Tibial nerve (tissue), 4 donors: ENCODE measurements around the gene ENDOV. TPM values are rescaled to one million over a fixed set of nuclear protein-coding genes. Genes with fewer than 3 reads are reported as not detected.
A peak's percentile ranks its signal among the peaks of the same experiment; 100 is the strongest.

Experiments
- DNase-seq, 2 donors: peaks; one replicate each; pipeline ENCODE4 v3.0.0-alpha.2; 2019; ENCODE audit warnings: low spot score in 2 of 2
- H3K27ac ChIP-seq, 4 donors: fragments of 200-600 bp; sonication (generic) in 3 of 4; one replicate each; pipeline ENCODE4 v1.5.1; 2017 to 2019; ENCODE audit warnings: mild to moderate bottlenecking in 1 of 4
- H3K27me3 ChIP-seq, 2 donors: fragments of 200-600 bp; sonication (generic) in 1 of 2; one replicate each; pipeline versions ENCODE4 v1.5.1 to v1.6.0; 2017 to 2019
- H3K36me3 ChIP-seq, 3 donors: fragments of 200-600 bp; sonication (generic); one replicate each; pipeline ENCODE4 v1.5.1; 2018 to 2019
- H3K4me1 ChIP-seq, 4 donors: fragments of 200-600 bp; sonication (generic) in 3 of 4; one replicate each; pipeline ENCODE4 v1.5.1; 2017 to 2019
- H3K4me3 ChIP-seq, 4 donors: fragments of 200-600 bp; sonication (generic) in 3 of 4; one replicate each; pipeline ENCODE4 v1.5.1; 2017 to 2019; ENCODE audit warnings: mild to moderate bottlenecking in 1 of 4, moderate library complexity in 1 of 4
- H3K9me3 ChIP-seq, 4 donors: fragments of 200-600 bp; sonication (generic) in 3 of 4; one replicate each; pipeline ENCODE4 v1.5.1; 2017 to 2019
- CTCF ChIP-seq, 5 experiments: fragments of 200-600 bp in 3 of 5; fragments of 450-650 bp in 2 of 5; sonication (generic) in 3 of 5; IDR thresholded peaks; one replicate each; pipeline ENCODE4 v1.5.1; 2016 to 2019; ENCODE audit warnings: antibody characterized with exemption in 5 of 5, mild to moderate bottlenecking in 3 of 5, moderate library complexity in 2 of 5
- EP300 ChIP-seq, 2 donors: sonication (generic); formaldehyde crosslinking; IDR thresholded peaks; one replicate each; pipeline ENCODE4 v1.6.1; 2017; ENCODE audit warnings: antibody characterized with exemption in 2 of 2, mild to moderate bottlenecking in 1 of 2
- POLR2A ChIP-seq, 2 donors: fragments of 450-650 bp; IDR thresholded peaks; one replicate each; pipeline ENCODE4 v1.6.1; 2017; ENCODE audit warnings: antibody characterized with exemption in 2 of 2, mild to moderate bottlenecking in 2 of 2, moderate library complexity in 2 of 2
- WGBS, 2 donors: methylation state at CpG; one replicate each; pipeline ENCODE4 v1.1.5; 2018; 5-methylcytosine and 5-hydroxymethylcytosine counted together
- total RNA-seq, 4 donors: library from RNA; depleted of rRNA; stranded (reverse); fragments of >200 nt; gene quantifications; one replicate each; pipeline ENCODE4 v1.1.0, GENCODE V29; 2016

Gene ENDOV
- total RNA-seq, 4 donors from 2014 or later, result 9.8 to 30.3 (median 16.6) TPM

- WGBS, 2 donors, result 67 to 74% methylated on average over 15 of the region's 15 CpGs
- peak overlapping the region in 1 of 4 donors; percentile 99 for H3K27ac ChIP-seq
- peaks cover 0 to 36% (median 13%) of the 10 kb centered on the region in 4 donors for H3K4me1 ChIP-seq
- no peak overlapping the region for H3K4me3 ChIP-seq
- H3K27me3 ChIP-seq, result no peaks in the 10 kb centered on the region
- no peaks in the 10 kb centered on the region for H3K9me3 ChIP-seq
- no peaks in the 10 kb centered on the region for H3K36me3 ChIP-seq
- DNase-seq, result no peak
- TF ChIP-seq CTCF (IDR thresholded peaks at IDR 0.05), result no peak
- no peak for TF ChIP-seq EP300 (IDR thresholded peaks at IDR 0.05)
- no peak for TF ChIP-seq POLR2A (IDR thresholded peaks at IDR 0.05)
Observed at GRCh38 chr17:80457236-80457856, 42.4 kb downstream of the ENDOV start.

- TF ChIP-seq EP300 (IDR thresholded peaks at IDR 0.05), result no peak
- no peak for TF ChIP-seq CTCF (IDR thresholded peaks at IDR 0.05)
- no peak for TF ChIP-seq POLR2A (IDR thresholded peaks at IDR 0.05)
- DNase-seq, result no peak
- H3K9me3 ChIP-seq, result no peaks in the 10 kb centered on the region
- H3K27ac ChIP-seq, result no peak overlapping the region
- WGBS, 2 donors, result 91 to 92% methylated on average over 6 to 8 of the region's 8 CpGs
- H3K4me3 ChIP-seq, result no peak overlapping the region
- no peaks in the 10 kb centered on the region for H3K36me3 ChIP-seq
- no peaks in the 10 kb centered on the region for H3K27me3 ChIP-seq
- H3K4me1 ChIP-seq, result peaks cover 0 to 36% (median 13%) of the 10 kb centered on the region in 4 donors
Observed at GRCh38 chr17:80458016-80458415, 43.0 kb downstream of the ENDOV start.

DNA sequence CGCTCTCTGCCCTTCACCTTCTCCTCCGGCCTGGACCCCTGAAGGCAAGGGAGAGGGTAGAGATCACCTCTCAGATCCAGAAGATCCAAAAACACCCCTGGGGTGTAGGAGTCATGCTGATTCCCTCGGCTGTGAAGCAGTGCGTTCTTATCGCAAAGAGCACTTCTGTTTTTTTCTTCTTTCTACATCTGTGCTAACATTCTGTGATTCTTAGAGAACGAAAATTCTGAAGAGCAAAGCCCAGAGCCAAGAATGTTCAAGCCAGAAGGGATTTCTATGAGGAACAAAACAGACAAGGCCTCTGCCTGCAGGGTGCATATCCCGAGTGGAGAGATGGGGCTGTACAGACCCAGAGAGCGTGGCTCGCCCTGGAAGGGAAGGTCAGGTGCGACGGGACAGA, 44.3 kb downstream of the ENDOV start:
- TF ChIP-seq CTCF (IDR thresholded peaks at IDR 0.05) (no peak), POLR2A (IDR thresholded peaks at IDR 0.05) (no peak), EP300 (IDR thresholded peaks at IDR 0.05) (no peak)
- no peak for DNase-seq
- no peaks in the 10 kb centered on the region for H3K9me3 ChIP-seq
- no peak overlapping the region for H3K4me3 ChIP-seq
- no peaks in the 10 kb centered on the region for H3K36me3 ChIP-seq
- peaks cover 0 to 27% (median 10%) of the 10 kb centered on the region in 4 donors for H3K4me1 ChIP-seq
- no peaks in the 10 kb centered on the region for H3K27me3 ChIP-seq
- no peak overlapping the region for H3K27ac ChIP-seq
- WGBS, 2 donors, result 73 to 82% methylated on average over 11 of the region's 11 CpGs

GRCh38 chr17:80460429-80460834, 45.5 kb downstream of the ENDOV start:
- 44 to 51% methylated on average over 8 of the region's 8 CpGs for WGBS, 2 donors
- no peaks in the 10 kb centered on the region for H3K9me3 ChIP-seq
- H3K27me3 ChIP-seq, result no peaks in the 10 kb centered on the region
- H3K36me3 ChIP-seq, result no peaks in the 10 kb centered on the region
- H3K4me1 ChIP-seq, result peaks cover 0 to 23% (median 10%) of the 10 kb centered on the region in 4 donors
- DNase-seq, result no peak
- no peak overlapping the region for H3K4me3 ChIP-seq
- no peak overlapping the region for H3K27ac ChIP-seq
- TF ChIP-seq EP300 (IDR thresholded peaks at IDR 0.05), result no peak
- TF ChIP-seq CTCF (IDR thresholded peaks at IDR 0.05), result no peak
- no peak for TF ChIP-seq POLR2A (IDR thresholded peaks at IDR 0.05)

DNA sequence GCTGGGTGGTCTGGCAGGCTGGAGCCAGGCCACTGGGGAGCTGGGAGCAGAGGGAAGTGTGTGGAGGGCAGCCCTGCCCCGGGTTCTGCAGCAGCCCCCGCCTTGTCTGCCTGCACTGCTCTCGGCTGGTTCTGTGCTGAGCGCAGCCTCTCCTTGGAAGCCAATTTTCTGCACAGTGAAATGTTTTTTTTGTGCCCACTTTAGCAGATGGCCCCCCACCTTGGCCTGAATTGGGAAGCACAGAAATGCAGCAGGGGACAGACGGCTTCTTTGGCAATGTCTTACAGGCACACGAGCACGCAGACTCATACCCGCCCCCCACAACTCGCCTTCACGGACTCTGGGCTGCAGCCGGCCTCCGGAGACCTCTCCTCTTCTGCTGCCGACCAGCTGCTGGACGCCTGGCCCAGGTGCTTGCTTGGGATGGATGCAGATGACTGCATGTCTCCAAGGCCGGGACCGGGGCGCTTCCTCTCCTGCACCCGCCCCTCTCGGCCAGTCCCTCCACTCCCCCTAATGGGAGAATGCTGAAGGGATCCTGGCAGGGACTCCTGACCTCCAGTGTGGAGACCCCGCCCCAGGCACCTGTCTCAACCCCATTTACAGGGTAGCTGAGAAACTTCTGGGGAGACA, 46.7 kb downstream of the ENDOV start:
- H3K4me3 ChIP-seq, result no peak overlapping the region
- TF ChIP-seq EP300 (IDR thresholded peaks at IDR 0.05) (no peak), POLR2A (IDR thresholded peaks at IDR 0.05) (no peak), CTCF (IDR thresholded peaks at IDR 0.05) (no peak)
- DNase-seq, result no peak
- peaks cover 0 to 11% (median 4%) of the 10 kb centered on the region in 4 donors for H3K4me1 ChIP-seq
- H3K9me3 ChIP-seq, result no peaks in the 10 kb centered on the region
- H3K27me3 ChIP-seq, result peaks cover 0 to 11% of the 10 kb centered on the region in 2 donors
- WGBS, 2 donors, result 47 to 55% methylated on average over 14 of the region's 20 CpGs
- H3K27ac ChIP-seq, result no peak overlapping the region
- no peaks in the 10 kb centered on the region for H3K36me3 ChIP-seq
